Lung (tissue), 12 donors: ENCODE measurements around the gene P2RX4. TPM values are rescaled to one million over a fixed set of nuclear protein-coding genes. Genes with fewer than 3 reads are reported as not detected.

ENCODE experiments used
- ATAC-seq: fragments of 200-7000 bp; cut with Tn5 transposase; one replicate; pipeline ENCODE4 v1.9.1; 2020; ENCODE audit warnings: moderate number of reproducible peaks; ENCODE audit not compliant: insufficient read depth, low FRiP score
- DNase-seq, 3 donors: peaks; one replicate each; pipeline ENCODE4 v3.0.0-alpha.2; 2013 to 2017
- H3K27ac ChIP-seq, 2 donors: one replicate each; pipeline ENCODE4 v1.5.1; 2013; ENCODE audit warnings: mild to moderate bottlenecking in 2 of 2, moderate library complexity in 2 of 2, control low read depth in 1 of 2, inconsistent platforms in 1 of 2, low read depth in 1 of 2, low read length in 1 of 2
- H3K27me3 ChIP-seq, 3 donors: one replicate each; pipeline ENCODE4 v1.5.1; 2013; ENCODE audit warnings: low read length in 2 of 3; ENCODE audit not compliant: control insufficient read depth in 3 of 3, insufficient read depth in 3 of 3
- H3K36me3 ChIP-seq, 4 donors: one replicate each; pipeline ENCODE4 v1.5.1; 2013; ENCODE audit warnings: low read length in 4 of 4, mild to moderate bottlenecking in 1 of 4, moderate library complexity in 1 of 4; ENCODE audit not compliant: control insufficient read depth in 4 of 4, insufficient read depth in 4 of 4
- H3K4me1 ChIP-seq, 5 donors: one replicate each; pipeline ENCODE4 v1.5.1; 2013; ENCODE audit warnings: low read length in 5 of 5, mild to moderate bottlenecking in 2 of 5, moderate library complexity in 1 of 5; ENCODE audit not compliant: control insufficient read depth in 5 of 5, insufficient read depth in 5 of 5
- H3K4me3 ChIP-seq: one replicate; pipeline ENCODE4 v1.5.1; 2013; ENCODE audit warnings: mild to moderate bottlenecking, control low read depth, moderate library complexity
- H3K9ac ChIP-seq, 2 donors: one replicate each; pipeline ENCODE4 v1.5.1; 2013; ENCODE audit warnings: low read length in 2 of 2, control low read depth in 1 of 2; ENCODE audit not compliant: insufficient read depth in 1 of 2
- H3K9me3 ChIP-seq, 4 donors: one replicate each; pipeline ENCODE4 v1.5.1; 2013; ENCODE audit warnings: low read length in 3 of 4, mild to moderate bottlenecking in 1 of 4, moderate library complexity in 1 of 4; ENCODE audit not compliant: control insufficient read depth in 4 of 4, insufficient read depth in 3 of 4
- WGBS, 2 donors: extraction: QIAGEN DNeasy Blood & Tissue Kit; methylation state at CpG; one replicate each; pipeline ENCODE4 v1.1.7; 2013; 5-methylcytosine and 5-hydroxymethylcytosine counted together
- polyA plus RNA-seq, 2 donors: library from polyadenylated mRNA; stranded (reverse); fragments of 200-250 nt; gene quantifications; one replicate each; pipeline ENCODE4 v1.2.1, GENCODE V29; 2013
- total RNA-seq, 2 donors: library from RNA; depleted of rRNA in 1 of 2; stranded (reverse); fragments of >200 nt in 1 of 2; gene quantifications; one replicate each; pipeline ENCODE4 v1.2.1, GENCODE V29; 2014 to 2021
- TF ChIP-seq, protein P1 (sequence below): IDR thresholded peaks from 2 replicates; pipeline ENCODE4 v1.5.1; 2012; ENCODE audit warnings: mild to moderate bottlenecking; ENCODE audit errors: control extremely low read depth, extremely low read depth
- donor health status: control.
- donor health status: control.
- donor health status: Bipolar disorder and iron deficiency.
- donor health status: healthy.
- donor health status: DM: yes; HTN: yes; CAD: no.

The P2RX4 gene
- total and polyA plus RNA-seq, 4 donors: 29.5 to 60.4 (median 46.4) TPM

DNA sequence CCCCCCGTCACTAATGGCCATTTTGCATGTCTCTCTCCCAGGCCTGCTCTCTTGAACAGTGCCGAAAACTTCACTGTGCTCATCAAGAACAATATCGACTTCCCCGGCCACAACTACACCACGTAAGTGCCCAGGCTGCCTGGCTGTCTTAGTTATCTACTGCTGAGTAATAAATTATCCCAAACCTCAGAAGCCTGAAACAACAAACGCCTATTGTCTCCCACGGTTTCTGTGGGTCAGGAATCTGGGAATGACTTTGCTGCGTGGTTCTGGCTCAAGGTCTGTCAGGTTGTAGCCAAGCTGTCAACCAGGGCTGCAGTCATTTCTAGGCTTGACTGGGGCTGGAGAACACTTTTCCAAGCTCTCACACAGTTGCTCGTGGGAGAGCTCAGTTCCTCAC lies 44.6 kb upstream of the P2RX4 start:
- TF ChIP-seq, protein P1, sequence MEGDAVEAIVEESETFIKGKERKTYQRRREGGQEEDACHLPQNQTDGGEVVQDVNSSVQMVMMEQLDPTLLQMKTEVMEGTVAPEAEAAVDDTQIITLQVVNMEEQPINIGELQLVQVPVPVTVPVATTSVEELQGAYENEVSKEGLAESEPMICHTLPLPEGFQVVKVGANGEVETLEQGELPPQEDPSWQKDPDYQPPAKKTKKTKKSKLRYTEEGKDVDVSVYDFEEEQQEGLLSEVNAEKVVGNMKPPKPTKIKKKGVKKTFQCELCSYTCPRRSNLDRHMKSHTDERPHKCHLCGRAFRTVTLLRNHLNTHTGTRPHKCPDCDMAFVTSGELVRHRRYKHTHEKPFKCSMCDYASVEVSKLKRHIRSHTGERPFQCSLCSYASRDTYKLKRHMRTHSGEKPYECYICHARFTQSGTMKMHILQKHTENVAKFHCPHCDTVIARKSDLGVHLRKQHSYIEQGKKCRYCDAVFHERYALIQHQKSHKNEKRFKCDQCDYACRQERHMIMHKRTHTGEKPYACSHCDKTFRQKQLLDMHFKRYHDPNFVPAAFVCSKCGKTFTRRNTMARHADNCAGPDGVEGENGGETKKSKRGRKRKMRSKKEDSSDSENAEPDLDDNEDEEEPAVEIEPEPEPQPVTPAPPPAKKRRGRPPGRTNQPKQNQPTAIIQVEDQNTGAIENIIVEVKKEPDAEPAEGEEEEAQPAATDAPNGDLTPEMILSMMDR: no peak
- no peak overlapping the region for H3K4me3 ChIP-seq
- no peaks in the 10 kb centered on the region for H3K27me3 ChIP-seq
- no peaks in the 10 kb centered on the region for H3K4me1 ChIP-seq
- 90 to 91% methylated on average over 9 of the region's 9 CpGs for WGBS, 2 donors
- peaks cover 0 to 13% (median 0%) of the 10 kb centered on the region in 4 donors for H3K36me3 ChIP-seq
- DNase-seq (no peak), ATAC-seq (no peak)
- no peak overlapping the region for H3K9ac ChIP-seq
- H3K9me3 ChIP-seq: no peaks in the 10 kb centered on the region
- no peak overlapping the region for H3K27ac ChIP-seq

DNA sequence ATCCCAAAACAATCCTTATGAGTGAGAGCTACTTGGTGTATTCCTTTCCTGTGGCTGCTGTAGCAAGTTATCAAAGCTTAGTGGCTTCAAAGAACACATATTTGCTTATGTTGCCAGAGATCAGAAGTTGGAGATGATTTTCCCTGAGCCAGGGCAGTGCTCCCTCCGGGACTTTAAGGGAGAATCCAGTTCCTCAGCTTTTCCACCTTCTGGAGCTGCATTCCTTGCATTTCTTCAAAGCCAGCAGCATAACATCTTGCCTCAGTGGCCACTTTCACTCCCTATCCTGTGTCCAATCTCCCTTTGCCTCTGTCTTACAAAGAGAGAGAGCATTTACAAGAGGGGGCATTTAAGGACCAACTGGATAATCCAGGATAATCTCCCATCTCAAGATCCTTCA lies 43.6 kb upstream of the P2RX4 start:
- ATAC-seq: no peak
- H3K36me3 ChIP-seq: peaks cover 0 to 11% (median 0%) of the 10 kb centered on the region in 4 donors
- WGBS, 2 donors: 85 to 95% methylated on average over 1 of the region's 1 CpG

DNA sequence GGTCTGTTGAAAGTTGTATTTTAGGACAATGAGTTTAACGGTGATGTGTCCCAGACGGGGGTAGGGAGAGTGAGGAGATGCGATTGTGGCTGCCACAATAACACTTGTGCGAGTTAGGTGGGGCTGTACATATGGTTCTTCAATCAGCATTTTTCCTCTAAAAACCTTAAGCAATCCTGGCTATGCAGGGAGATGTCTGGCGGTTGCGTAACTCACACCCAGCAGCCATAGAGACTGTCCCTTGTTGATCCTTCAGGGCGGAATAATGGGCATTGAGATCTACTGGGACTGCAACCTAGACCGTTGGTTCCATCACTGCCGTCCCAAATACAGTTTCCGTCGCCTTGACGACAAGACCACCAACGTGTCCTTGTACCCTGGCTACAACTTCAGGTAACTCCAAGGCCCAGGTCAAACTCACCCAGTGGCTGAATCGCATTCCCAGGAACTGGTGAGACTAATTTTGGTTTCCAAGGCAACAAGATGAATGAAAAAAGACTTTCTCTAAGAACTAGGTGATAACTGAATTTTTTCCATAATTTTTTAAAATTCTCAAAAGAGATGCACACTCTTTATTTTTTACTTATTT lies 42.6 kb upstream of the P2RX4 start:
- 72 to 79% methylated on average over 14 of the region's 14 CpGs for WGBS, 2 donors
- no peak overlapping the region for H3K9ac ChIP-seq
- peaks cover 0 to 9% (median 0%) of the 10 kb centered on the region in 4 donors for H3K36me3 ChIP-seq
- H3K27me3 ChIP-seq: no peaks in the 10 kb centered on the region
- TF ChIP-seq, protein P1: no peak
- no peaks in the 10 kb centered on the region for H3K4me1 ChIP-seq
- H3K27ac ChIP-seq: no peak overlapping the region
- ATAC-seq (no peak), DNase-seq (no peak)
- H3K4me3 ChIP-seq: no peak overlapping the region
- H3K9me3 ChIP-seq: no peaks in the 10 kb centered on the region

More for the DNA sequence above, 43.6 kb upstream of the P2RX4 start:
- Histone ChIP-seq H3K27me3 (no peaks in the 10 kb centered on the region), H3K9me3 (no peaks in the 10 kb centered on the region), H3K4me1 (no peaks in the 10 kb centered on the region), H3K27ac (no peak overlapping the region), H3K9ac (no peak overlapping the region), H3K4me3 (no peak overlapping the region)
- TF ChIP-seq, protein P1: no peak
- DNase-seq: no peak

DNA sequence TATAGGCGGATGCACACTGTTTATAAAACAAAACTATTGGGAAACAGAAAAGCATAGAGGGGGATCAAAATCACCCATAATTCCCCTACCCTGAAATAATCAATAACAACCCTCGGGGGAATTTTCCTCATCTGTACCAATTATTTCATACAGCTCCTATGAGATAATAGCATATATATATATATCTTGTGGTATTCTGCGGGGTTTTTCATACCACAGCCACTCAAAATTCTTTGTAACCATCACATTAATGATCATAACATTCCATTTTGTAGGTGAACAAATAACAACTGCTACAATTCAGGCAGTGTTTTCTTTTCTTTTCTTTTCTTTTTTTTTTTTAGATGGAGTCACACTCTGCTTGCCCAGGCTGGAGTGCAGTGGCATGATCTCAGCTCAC lies 42.0 kb upstream of the P2RX4 start:
- Histone ChIP-seq H3K27me3 (no peaks in the 10 kb centered on the region), H3K27ac (no peak overlapping the region), H3K4me3 (no peak overlapping the region), H3K9ac (no peak overlapping the region), H3K9me3 (no peaks in the 10 kb centered on the region), H3K36me3 (peaks cover 0 to 8% (median 0%) of the 10 kb centered on the region in 4 donors), H3K4me1 (peaks cover 0 to 5% (median 0%) of the 10 kb centered on the region in 5 donors)
- TF ChIP-seq, protein P1: no peak
- WGBS, 2 donors: 68 to 94% methylated on average over 3 of the region's 3 CpGs
- ATAC-seq (no peak), DNase-seq (no peak)
